Activated CD8-positive, alpha-beta memory T cell treated with anti-CD3 and anti-CD28 coated beads for 24 hours (primary cell): ENCODE data around the gene DDN.

ENCODE experiments used
- DNase-seq: peaks from one replicate; pipeline ENCODE4 v3.0.0-alpha.2; 2020

DDN gene

DNA sequence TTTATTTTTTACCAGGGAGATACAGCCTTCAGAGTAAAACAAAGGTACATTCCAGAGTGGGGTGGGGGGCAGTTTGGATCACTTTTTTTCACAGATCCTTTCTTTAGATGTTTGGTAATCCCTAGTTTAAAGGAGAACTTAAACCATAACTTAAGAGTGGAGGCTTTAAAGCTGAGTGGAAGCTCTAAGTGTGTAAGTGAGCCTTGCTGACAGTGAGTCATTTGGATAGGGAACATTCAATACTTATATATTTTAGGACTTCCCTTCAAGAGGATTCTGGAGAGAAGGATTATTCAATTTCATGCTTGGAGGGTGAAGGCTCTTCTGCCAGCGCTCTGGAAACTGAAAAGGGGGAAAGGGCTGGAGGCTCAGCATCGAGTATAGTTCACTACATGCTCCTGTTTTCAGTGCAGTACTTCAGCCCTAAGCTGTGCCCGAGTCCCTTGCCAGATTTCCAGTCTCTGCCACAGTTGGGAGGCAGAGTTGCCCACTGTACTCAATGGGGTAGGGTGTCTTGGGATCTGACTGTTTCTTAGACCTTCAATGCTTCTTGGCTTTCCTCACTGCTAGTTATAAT lies 11.0 kb upstream of the DDN start:
- no peak for DNase-seq

DNA sequence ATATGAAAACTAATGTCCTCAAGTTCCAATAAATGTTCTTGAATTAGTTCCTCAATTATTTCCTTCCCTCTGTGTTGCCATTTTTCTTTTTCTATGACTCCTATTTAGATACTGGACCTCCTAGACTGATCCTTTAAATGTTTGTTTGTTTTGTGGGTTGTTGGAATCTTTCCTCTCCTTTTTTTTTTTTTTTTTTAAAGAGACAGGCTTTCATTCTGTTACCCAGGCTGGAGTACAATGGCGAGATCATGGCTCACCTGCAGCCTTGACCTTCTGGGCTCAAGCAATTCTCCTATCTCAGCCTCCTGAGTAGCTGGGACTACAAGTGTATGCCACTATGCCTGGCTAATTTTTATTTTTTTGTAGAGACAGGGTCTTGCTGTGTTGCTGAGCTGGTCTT lies 9.8 kb upstream of the DDN start:
- no peak for DNase-seq

DNA sequence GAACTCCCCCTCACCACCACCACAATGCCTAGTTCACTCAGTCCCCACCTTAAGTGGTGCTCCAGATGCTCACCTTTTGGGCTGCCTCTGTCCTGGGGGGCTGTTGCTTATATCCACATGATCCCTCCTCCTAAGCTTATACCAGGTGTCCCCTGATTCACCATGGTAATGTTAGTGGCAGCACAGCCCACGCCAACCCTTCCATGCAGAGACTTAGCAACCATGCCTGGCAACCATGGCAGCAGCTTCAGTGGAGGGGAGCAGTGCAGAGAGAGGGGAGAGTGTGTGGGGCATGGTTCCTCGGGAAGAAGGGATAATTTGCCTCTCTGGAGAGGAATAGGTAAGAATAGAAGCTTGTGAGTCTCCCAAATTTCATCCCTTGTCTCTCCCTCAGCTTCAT lies 1.2 kb upstream of the DDN start:
- DNase-seq: no peak

DNA sequence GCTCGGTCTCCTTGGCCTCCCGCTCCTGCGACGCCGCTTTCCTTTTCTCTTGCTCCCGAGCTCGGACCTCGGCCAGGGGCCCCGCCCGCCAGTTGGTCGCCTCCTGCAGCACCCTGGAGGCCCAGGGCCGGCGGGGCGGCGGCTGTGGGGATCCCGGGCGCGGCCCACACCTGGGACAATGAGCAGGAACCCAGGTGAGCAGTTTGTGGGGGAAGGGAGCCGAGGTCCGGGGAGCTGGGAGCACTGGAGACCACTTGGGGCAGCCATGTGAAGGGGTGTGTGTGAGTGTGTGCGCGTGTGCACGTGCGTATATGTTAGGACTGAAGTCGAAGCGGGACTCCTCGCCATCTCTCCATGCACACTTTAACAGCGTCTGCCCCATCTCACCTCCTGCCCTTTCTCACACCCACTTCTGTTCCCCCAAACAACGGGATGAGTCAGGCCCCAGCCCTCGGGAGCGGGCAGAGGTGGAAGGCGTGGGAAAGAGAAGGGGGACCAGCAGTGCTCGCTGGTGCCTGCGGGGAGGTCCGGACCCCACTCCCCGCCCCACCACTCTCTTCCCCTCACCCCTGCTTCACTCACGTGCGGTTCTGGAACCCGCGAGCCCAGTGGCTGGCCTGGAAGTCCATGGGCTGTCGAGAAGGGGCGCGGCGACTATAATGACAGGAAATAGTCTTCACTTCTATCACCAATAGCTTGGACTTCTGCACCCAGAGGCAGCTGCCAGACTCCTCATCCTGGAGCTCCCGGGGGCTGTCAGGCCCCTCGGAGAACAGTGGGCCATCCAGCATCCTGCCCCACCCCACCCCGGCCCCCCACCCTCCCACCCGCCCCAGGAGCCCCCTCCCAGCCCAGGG lies 450 bp downstream of the DDN start:
- DNase-seq: peak; percentile 74

DNA sequence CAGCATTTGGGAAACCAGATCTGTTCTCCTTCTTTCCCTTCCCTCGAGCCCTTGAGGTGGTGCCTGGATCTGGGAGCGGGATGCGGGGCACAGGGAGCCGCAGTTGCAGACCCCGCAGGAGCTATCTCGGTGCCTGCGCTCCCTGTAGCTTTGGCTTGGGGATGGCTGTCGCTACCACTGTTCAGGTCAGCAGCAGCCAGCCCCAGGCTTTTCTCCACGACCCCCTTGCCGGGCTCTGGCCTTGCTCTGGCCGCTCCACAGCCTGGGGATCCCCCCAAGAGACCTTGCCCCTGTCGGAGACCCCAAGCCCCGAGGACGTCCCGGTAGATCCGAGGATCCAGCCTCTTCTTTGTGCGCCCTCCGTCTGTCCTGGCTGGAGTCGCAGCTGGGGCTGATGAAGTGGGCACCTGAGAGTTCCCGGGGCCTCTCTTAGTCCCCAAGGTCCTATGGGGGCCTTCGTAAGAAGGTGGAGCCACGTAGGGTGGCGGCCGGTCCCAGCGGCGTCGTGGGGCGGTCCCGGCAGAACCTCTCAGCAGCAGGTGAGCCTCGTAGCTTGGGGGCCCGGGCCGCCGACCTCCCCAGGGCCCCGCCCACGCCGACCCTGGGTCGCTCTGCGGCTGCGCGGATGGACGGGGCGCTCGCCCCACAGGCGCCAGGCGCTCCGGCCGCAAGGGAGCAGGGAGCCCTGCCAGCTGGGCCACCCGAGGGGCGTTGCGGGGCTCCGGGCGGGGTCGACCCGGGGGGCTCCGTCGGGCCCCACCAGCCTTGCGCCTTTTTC lies 1.3 kb downstream of the DDN start:
- peak; percentile 69 for DNase-seq

DNA sequence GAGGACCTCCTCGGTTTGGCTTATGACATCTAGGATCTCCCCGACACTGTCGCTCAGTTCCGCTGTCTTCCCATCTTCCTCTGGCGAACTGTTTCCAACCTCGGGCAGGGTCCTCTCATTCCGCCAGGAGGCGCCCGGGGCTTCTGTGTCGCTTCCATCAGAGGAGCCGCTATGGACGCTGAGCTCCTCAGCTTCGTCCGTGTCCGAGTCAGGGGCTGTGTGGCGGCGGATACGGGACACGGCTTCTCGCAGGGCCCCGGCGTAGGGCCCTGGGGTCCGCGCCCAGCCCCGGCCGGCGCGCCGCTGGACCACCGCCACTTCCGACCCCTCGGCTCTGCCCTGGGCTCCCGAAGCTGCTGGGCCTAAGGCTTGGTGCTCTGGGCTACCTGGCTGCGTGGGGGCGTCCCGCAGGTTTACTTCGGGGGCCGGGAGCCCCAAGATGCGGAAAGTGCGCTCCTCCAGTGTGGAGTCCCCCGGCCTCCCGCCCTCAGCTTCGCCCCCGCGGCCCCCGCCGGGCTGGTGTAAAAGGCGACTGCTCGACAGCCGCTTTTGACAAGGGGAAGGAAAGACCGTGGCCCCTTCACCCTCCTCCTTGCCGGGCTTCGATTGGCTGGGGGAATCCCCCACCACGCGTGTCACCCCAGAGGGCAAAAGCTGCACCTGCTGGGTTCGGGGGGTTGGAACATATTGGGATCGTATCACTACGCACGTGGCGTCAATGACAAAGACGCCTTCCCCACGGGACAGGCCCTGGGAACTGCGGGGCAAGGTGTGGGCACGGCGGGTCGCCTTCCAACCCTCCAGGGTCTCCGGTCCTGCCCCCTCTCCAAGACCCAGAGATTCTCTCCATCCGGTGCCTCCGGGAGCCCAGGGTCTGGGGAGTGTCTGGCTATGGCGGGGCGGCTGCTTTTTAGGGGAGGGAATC lies 2.1 kb downstream of the DDN start:
- DNase-seq: peak; percentile 84

DNA sequence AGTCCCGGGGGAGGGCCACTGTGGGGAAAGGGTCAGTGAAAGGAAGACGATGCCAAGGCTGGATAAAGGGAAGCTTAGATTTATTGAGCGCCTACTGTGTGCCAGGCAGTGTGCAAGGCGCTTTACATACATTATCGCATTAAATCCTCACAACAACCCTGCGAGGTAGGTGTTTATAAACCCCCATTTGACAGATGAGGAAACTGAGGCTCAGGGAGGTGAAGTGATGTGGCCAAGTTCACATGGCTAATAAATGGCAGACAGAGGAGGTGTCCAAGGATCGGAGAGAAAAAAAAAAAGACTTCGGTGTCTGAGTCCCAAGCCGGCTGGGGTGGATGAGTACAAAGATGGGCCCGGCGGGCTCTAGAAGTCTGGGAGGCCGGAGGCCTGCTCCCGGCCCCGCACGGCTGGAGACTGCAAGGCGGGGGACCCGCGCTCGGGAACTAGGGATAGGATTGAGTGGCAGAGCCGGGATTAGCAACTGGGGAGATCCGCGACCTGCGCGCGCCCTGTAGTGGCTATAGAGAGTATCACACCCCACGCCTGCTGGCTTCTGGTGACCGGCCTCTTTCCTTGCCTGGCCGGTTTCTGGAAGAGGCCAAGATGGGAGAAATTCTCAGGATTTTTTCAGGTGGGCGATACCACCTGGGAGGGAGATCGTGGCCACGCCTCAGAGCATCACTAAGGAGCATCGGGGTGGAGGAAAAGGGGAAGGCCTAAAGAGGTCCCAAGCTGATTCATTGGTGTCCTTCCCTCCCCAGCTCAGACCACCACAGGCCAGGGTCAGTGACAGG lies 3.9 kb downstream of the DDN start:
- peak; percentile 79 for DNase-seq

DNA sequence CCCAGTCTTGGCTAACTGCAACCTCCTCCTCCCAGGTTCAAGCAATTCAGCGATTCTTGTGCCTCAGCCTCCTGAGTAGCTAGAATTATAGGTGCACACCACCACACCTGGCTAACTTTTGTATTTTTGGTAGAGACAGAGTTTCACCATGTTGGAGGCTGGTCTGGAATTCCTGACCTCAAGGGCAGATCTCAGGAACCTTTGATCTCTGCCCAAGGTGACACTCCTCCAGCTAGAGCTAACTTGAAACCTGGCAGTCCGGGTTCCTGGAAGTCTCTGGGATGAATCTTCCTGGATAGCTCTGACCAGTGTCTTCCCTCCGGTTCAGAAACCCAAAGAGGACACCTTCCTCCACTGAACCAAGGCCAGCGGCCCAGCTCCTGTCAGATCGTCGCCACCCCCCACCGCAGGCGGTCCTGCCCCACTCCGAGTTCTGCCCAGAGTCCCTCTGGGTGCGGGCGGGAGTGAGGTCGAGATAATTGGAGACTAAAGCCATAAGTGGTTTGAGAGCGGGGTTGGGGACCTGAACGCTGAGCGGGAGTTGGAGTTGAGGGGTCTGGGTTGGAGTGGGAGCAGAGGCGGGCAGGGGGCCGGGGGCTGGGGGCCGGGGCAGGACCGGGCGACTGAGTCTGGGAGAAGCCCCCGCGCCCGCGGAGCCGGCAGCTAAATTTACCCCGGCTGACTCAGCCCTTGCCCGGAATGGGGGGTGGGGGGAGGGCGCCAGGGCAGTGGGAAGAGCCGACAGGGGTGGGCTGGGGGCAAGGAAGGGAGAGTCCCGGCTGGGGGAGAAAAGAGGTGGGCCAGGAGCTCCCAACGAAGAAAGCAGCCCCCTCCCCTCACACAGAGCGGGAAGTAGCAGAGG lies 4.7 kb downstream of the DDN start:
- DNase-seq: no peak

DNA sequence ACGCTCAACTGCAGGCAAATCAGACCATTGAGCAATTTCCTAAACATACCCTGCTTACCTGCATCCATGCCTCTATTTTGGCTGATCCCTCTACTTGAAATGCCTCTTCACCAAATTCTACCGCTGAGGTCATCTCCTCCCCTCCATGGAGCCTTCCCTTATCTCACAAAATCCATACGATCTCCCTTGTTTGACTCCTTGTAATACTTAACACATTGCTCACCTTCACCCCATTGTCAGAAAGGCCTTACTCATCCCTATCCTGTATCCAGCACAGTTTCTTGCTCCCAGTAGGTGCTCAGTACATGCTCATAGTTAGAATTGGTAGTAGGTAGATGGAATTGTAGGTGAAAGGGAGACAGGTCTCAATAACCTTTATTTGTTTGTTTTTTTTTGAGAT lies 5.4 kb downstream of the DDN start:
- no peak for DNase-seq

DNA sequence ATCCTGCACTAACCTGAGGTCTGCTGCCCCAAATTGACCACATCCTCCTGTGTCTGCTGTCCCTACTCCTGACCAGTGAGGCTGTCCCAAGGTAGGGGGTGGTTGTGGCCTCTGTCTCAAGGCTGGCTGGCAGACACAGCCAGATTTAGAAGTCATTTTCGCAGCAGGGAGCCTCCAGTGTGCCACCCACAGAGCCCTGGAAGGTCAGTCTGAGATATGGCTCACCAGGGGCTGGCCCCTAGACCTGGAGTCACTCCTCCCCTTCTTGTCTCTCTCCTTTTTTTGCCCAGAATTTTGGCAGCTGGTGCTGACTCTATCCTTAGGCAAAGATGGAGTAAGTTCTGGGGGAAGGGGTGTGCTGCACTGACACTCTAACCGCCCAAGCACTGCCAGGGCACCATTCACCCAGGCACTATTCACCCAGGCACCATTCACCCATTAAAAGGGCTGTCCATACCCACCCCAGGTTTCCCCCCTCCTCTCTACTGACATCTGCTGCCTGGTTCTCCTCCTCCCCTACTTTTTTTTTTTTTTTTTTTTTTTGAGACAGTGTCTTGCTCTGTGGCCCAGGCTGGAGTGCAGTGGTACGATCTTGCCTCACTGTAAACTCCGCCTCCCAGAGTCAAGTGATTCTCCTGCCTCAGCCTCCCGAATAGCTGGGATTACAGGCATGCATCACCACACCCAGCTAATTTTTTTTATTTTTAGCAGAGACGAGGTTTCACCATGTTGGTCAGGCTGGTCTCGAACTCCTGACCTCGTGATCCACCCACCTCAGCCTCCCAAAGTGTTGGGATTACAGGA lies 7.7 kb downstream of the DDN start:
- no peak for DNase-seq

DNA sequence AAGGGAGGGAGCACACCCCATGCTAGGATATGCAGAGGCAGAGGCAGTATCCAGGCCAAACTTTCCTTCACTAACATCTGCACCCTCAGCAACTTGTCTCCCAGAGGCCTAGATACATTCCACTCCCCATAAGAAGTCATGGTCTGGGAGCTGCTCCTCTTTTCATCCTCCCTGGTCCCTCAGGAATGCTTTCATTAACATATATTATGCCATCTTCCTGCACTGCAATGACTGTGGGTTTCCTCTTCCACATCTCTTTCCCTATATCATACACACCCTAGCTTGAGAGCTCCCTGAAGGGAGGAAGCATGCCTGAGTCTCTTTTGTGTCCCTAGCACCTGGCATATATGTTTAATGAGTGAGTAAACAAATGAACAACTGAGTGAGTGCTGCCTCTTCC lies 8.6 kb downstream of the DDN start:
- DNase-seq: no peak

DNA sequence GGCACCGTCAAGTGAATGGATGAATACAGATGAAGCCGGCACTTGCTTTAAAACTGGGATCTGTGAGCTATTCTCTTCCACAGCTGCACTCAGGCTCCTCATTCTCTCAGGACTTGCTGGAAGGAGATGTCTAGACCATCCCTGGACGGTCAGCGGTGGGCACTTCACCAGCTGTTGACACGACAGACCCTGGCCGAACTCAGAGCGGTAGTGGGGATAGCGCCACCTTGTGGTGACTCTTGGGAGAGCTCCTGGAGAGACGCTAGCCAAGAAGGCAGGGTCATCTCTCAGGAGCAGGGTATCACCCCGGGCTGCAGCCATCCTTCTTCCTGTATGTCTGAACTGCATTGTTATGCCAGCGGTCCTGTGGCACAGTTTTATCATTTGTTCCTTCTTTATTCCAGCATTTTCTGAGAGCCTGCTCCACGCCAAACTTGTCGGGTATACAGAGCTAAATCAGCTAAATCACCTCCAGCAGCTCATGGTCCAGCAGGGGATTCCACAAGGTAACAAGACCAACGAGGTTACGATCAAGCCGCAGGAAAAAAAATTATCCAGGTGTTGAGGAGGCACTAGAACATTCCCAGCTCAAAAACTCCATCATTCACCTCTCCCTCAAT lies 11.0 kb downstream of the DDN start:
- peak; percentile 92 for DNase-seq

DNA sequence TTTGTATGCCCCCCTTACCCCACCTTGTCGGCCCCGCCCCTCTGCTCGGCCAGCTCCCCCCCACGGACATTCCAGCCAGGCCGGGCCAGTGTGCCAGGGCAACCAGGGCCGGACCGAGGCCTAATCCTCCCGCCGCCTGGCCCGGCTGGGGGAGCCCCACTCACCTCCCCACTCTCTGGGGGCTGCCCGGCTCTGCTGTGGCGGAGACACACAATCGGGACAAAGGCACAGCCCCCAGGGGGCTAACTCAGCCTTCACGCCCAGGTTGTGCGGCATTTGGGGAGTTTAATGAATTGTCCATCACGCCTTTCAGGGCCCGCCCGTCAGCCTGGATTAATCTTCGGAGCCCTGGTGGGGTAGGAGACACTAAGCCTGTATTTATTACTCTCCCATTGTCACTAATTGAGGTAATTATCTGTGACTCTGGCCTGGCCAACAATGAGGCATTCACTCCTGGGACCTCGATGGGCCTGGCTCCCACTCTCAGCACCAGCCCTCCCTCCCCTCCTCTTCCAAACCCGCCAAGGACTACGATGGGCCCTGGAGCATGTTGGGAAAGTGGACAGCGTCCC lies 12.4 kb downstream of the DDN start:
- DNase-seq: no peak

DNA sequence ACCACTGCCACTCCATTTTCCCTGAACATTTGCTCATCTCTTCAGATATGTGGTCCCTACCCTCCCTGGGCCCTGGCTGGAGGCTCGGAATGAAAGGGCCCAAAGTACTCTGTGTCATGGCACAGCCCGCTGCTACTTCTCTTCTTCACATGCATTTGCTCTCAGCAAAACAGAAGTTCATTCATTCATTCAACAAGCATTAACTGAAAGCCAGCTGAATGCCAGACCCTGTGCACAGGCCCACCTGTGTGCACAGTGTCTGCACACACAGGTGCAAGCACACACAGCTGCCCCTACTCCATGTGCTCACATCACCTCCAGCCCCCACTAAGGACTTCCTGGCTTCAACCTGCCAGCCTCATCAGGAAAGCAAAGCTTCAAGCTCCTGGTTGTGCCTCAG lies 13.3 kb downstream of the DDN start:
- DNase-seq: no peak

DNA sequence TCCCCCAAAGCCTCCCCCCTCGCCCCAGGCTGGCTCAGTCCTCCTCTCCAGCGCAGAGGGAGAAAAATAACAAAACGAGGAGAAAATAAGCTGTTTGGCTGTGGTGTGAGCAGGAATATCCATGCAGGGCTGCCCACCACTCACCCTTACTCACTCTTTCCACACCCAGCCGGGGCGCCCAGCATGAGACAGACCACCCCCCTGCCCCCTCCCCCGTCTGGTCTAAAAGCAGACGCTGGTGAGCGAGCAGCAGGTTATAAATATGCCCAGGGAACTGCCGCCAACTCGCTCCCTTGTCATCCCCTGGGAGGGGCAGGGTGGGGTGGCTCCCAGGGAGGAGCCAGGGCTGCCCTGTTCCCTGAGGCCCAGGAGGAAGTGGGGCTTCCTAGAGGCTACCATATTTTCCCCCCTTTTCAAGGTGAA lies 13.7 kb downstream of the DDN start:
- no peak for DNase-seq

DNA sequence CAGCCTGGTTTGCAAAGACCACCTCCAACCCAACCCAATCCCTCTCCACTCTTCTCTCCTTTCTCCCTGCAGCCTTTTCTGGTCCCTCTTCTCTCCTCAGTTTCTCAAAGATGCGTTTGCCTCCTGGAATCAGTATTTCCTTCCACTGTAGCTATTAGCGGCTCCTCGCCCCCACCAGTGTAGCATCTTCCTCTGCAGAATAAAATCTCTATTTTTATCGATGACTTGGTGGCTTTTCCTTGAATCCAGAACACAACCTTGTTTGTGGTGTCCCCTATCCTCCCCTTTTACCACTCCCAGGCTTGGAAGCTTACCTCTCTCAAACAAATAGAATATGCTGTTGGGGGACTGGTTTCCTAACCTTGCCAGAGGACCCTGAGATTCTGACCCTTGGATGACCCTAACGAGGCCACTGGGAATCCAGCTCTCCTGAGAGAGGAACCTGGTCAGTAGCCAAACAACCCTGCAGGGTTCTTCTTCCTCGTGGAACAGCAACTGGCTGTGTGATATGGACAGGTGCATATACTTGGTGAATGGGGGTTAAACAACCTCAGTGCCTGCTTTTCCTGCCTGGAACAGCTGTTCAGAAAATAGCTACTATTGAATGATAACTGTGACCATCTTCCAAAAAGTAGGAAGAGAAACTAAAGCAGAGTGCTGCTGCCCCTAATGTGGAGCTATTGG lies 16.6 kb downstream of the DDN start:
- no peak for DNase-seq

DNA sequence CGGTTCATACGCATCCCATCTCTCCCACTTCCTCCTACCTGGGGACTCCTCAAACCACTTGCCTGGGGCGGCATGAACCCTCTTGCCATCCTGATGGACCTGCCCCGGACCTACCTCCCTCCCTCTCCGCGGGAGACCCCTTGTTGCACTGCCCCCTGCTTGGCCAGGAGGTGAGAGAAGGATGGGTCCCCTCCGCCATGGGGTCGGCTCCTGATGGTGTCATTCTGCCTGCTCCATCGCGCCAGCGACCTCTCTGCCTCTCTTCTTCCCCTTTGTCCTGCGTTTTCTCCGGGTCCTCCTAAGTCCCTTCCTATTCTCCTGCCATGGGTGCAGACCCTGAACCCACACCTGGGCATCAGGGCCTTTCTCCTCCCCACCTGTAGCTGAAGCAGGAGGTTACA lies 17.4 kb downstream of the DDN start:
- DNase-seq: no peak

DNA sequence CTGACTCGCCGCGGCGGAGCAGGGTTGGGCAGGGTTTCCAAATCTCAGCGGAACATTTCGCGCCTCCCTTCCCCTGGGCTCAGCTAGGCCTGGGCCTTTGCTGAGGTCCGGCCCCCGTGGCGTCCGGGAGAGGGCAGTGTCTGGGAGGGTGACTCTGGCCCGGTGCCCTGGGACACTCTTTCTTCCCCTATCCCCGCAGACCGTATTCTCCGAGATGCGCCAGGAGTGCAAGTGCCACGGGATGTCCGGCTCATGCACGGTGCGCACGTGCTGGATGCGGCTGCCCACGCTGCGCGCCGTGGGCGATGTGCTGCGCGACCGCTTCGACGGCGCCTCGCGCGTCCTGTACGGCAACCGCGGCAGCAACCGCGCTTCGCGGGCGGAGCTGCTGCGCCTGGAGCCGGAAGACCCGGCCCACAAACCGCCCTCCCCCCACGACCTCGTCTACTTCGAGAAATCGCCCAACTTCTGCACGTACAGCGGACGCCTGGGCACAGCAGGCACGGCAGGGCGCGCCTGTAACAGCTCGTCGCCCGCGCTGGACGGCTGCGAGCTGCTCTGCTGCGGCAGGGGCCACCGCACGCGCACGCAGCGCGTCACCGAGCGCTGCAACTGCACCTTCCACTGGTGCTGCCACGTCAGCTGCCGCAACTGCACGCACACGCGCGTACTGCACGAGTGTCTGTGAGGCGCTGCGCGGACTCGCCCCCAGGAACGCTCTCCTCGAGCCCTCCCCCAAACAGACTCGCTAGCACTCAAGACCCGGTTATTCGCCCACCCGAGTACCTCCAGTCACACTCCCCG lies 18.0 kb downstream of the DDN start:
- peak; percentile 68 for DNase-seq
